ENCODE measurements around the gene ICE1.
"Not testable (repeated sequence)": the region's sequence is repeated elsewhere in the genome, so short reads cannot be mapped to it uniquely, and the experiment has no call there.

The ICE1 gene

GRCh38 chr5:5387192-5387591 lies 35.3 kb upstream of the ICE1 start:
- TF ChIP-seq CTCF (conservative IDR thresholded peaks at IDR 0.05; ENCODE audit: low read length) = no peak
- no peak for DNase-seq (ENCODE audit: low read depth)
- no peak overlapping the region for H3K4me3 ChIP-seq (ENCODE audit: low read length)

GRCh38 chr5:5387777-5388176 lies 34.7 kb upstream of the ICE1 start:
- DNase-seq (ENCODE audit: low read depth) = no peak
- no peak overlapping the region for H3K4me3 ChIP-seq (ENCODE audit: low read length)
- TF ChIP-seq CTCF (conservative IDR thresholded peaks at IDR 0.05; ENCODE audit: low read length) = no peak

GRCh38 chr5:5390121-5390869 lies 32.2 kb upstream of the ICE1 start:
- peak; percentile 42 for DNase-seq (ENCODE audit: low read depth)
- H3K4me3 ChIP-seq (ENCODE audit: low read length) = not testable (repeated sequence)

GRCh38 chr5:5392504-5392903 lies 30.0 kb upstream of the ICE1 start:
- H3K4me3 ChIP-seq (ENCODE audit: low read length); DNase-seq (ENCODE audit: low read depth): not testable (repeated sequence)

- DNase-seq (ENCODE audit: low read depth) = peak; percentile 59
- peak; percentile 70 for TF ChIP-seq CTCF (conservative IDR thresholded peaks at IDR 0.05; ENCODE audit: low read length)
- not testable (repeated sequence) for H3K4me3 ChIP-seq (ENCODE audit: low read length)
Measured at GRCh38 chr5:5394384-5394986, 28.0 kb upstream of the ICE1 start.

- DNase-seq (ENCODE audit: low read depth); H3K4me3 ChIP-seq (ENCODE audit: low read length): not testable (repeated sequence)
Measured at GRCh38 chr5:5395093-5395492, 27.4 kb upstream of the ICE1 start.

GRCh38 chr5:5398071-5398470 lies 24.4 kb upstream of the ICE1 start:
- no peak overlapping the region for H3K4me3 ChIP-seq (ENCODE audit: low read length)
- no peak for TF ChIP-seq CTCF (conservative IDR thresholded peaks at IDR 0.05; ENCODE audit: low read length)
- DNase-seq (ENCODE audit: low read depth) = no peak

GRCh38 chr5:5401095-5401494 lies 21.4 kb upstream of the ICE1 start:
- DNase-seq (ENCODE audit: low read depth) = no peak
- H3K4me3 ChIP-seq (ENCODE audit: low read length) = no peak overlapping the region
- TF ChIP-seq CTCF (conservative IDR thresholded peaks at IDR 0.05; ENCODE audit: low read length) = no peak

- no peak for DNase-seq (ENCODE audit: low read depth)
- no peak overlapping the region for H3K4me3 ChIP-seq (ENCODE audit: low read length)
- TF ChIP-seq CTCF (conservative IDR thresholded peaks at IDR 0.05; ENCODE audit: low read length) = no peak
Measured at GRCh38 chr5:5403741-5404140, 18.7 kb upstream of the ICE1 start.
